Breast epithelium (tissue), 4 donors: ENCODE results near the gene SMCO2. TPM values are rescaled to one million over a fixed set of nuclear protein-coding genes. Genes with fewer than 3 reads are reported as not detected.

ENCODE experiments used
- DNase-seq, 2 donors: peaks; one replicate each; pipeline ENCODE4 v3.0.0-alpha.2; 2019; ENCODE audit warnings: low spot score in 2 of 2
- H3K27ac ChIP-seq, 2 donors: fragments of 200-600 bp; sonication (generic) in 1 of 2; one replicate each; pipeline ENCODE4 v1.5.1; 2016 to 2019; ENCODE audit warnings: mild to moderate bottlenecking in 1 of 2
- H3K27me3 ChIP-seq, 2 donors: fragments of 200-600 bp; sonication (generic) in 1 of 2; one replicate each; pipeline versions ENCODE4 v1.5.1 to v1.6.0; 2017 to 2019; ENCODE audit warnings: control low read depth in 1 of 2, mild to moderate bottlenecking in 1 of 2
- H3K36me3 ChIP-seq: fragments of 200-600 bp; one replicate; pipeline ENCODE4 v1.5.1; 2019
- H3K4me1 ChIP-seq, 2 donors: fragments of 200-600 bp; sonication (generic); one replicate each; pipeline ENCODE4 v1.5.1; 2016 to 2019; ENCODE audit warnings: control low read depth in 1 of 2
- H3K4me3 ChIP-seq, 3 donors: fragments of 200-600 bp; sonication (generic); 1 replicate in 2 of 3; 2 replicates in 1 of 3; pipeline ENCODE4 v1.5.1; 2016 to 2019; ENCODE audit warnings: mild to moderate bottlenecking in 3 of 3, moderate library complexity in 2 of 3
- H3K9me3 ChIP-seq, 2 donors: fragments of 200-600 bp; sonication (generic) in 1 of 2; one replicate each; pipeline ENCODE4 v1.5.1; 2016 to 2019; ENCODE audit warnings: control low read depth in 1 of 2
- POLR2A ChIP-seq: fragments of 450-650 bp; IDR thresholded peaks from one replicate; pipeline ENCODE4 v1.6.1; 2016; ENCODE audit warnings: antibody characterized with exemption, mild to moderate bottlenecking, moderate library complexity
- POLR2AphosphoS5 ChIP-seq, 3 donors: sonication (generic); formaldehyde crosslinking; IDR thresholded peaks; one replicate each; pipeline ENCODE4 v1.6.1; 2017; ENCODE audit warnings: antibody characterized with exemption in 3 of 3
- intact Hi-C: fragments of 100-400 bp; cut with DNase I; formaldehyde crosslinking; loops from one replicate; pipeline ENCODE4 v1.15.1; 2023; ENCODE audit warnings: low total_unique reads
- total RNA-seq, 3 donors: library from RNA; depleted of rRNA; stranded (reverse); fragments of >200 nt; gene quantifications; one replicate each; pipeline ENCODE4 v1.1.0, GENCODE V29; 2016
- TF ChIP-seq, protein P1 (sequence below), 3 donors: fragments of 450-650 bp; IDR thresholded peaks; one replicate each; pipeline ENCODE4 v1.5.1; 2016 to 2017; ENCODE audit warnings: antibody characterized with exemption in 3 of 3, mild to moderate bottlenecking in 3 of 3, moderate library complexity in 3 of 3

Gene SMCO2
- total RNA-seq, 3 donors from 2014 or later: not detected

GRCh38 chr12:27523305-27523641, 76.7 kb downstream of the SMCO2 start:
- Histone ChIP-seq H3K36me3 (no peaks in the 10 kb centered on the region), H3K27me3 (no peaks in the 10 kb centered on the region), H3K4me3 (peak overlapping the region; percentile 67 to 85 (median 78)), H3K27ac (peak overlapping the region; percentile 93 to 98), H3K9me3 (no peaks in the 10 kb centered on the region), H3K4me1 (no peaks in the 10 kb centered on the region)
- intact Hi-C loops: no loop called here
- no peak for DNase-seq
- TF ChIP-seq, protein P1, sequence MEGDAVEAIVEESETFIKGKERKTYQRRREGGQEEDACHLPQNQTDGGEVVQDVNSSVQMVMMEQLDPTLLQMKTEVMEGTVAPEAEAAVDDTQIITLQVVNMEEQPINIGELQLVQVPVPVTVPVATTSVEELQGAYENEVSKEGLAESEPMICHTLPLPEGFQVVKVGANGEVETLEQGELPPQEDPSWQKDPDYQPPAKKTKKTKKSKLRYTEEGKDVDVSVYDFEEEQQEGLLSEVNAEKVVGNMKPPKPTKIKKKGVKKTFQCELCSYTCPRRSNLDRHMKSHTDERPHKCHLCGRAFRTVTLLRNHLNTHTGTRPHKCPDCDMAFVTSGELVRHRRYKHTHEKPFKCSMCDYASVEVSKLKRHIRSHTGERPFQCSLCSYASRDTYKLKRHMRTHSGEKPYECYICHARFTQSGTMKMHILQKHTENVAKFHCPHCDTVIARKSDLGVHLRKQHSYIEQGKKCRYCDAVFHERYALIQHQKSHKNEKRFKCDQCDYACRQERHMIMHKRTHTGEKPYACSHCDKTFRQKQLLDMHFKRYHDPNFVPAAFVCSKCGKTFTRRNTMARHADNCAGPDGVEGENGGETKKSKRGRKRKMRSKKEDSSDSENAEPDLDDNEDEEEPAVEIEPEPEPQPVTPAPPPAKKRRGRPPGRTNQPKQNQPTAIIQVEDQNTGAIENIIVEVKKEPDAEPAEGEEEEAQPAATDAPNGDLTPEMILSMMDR (IDR thresholded peaks at IDR 0.05): no peak
- TF ChIP-seq POLR2A (no peak), POLR2AphosphoS5 (IDR thresholded peaks at IDR 0.05) (no peak)

- TF ChIP-seq POLR2A (peak; percentile 89), POLR2AphosphoS5 (IDR thresholded peaks at IDR 0.05) (peak; percentile 84 to 88 (median 85))
- TF ChIP-seq, protein P1 (IDR thresholded peaks at IDR 0.05): peak in 2 of 3 donors; percentile 28 to 48
- Histone ChIP-seq H3K4me3 (peak within 1 kb of the TSS; percentile 67 to 85 (median 78)), H3K36me3 (no peaks in the 10 kb centered on the region), H3K9me3 (no peaks in the 10 kb centered on the region), H3K27ac (peak within 1 kb of the TSS; percentile 93 to 98), H3K27me3 (no peaks in the 10 kb centered on the region), H3K4me1 (no peaks in the 10 kb centered on the region)
- peak; percentile 99 to 100 for DNase-seq
- intact Hi-C loops: no loop called here
Measured at GRCh38 chr12:27523642-27524493, 77.3 kb downstream of the SMCO2 start, which contains the start of gene PPFIBP1. Gene PPFIBP1 (plus strand): TSS chr12:27524206. CDS start chr12:27633397, 109,191 bp downstream.

- Histone ChIP-seq H3K4me3 (peak overlapping the region; percentile 67 to 85 (median 78)), H3K27ac (peak overlapping the region; percentile 93 to 98), H3K27me3 (no peaks in the 10 kb centered on the region), H3K9me3 (no peaks in the 10 kb centered on the region), H3K36me3 (no peaks in the 10 kb centered on the region), H3K4me1 (no peaks in the 10 kb centered on the region)
- TF ChIP-seq POLR2A (no peak), POLR2AphosphoS5 (IDR thresholded peaks at IDR 0.05) (no peak)
- TF ChIP-seq, protein P1 (IDR thresholded peaks at IDR 0.05): no peak
- no peak for DNase-seq
- intact Hi-C loops: no loop called here
Measured at GRCh38 chr12:27524494-27524835, 77.9 kb downstream of the SMCO2 start.

DNA sequence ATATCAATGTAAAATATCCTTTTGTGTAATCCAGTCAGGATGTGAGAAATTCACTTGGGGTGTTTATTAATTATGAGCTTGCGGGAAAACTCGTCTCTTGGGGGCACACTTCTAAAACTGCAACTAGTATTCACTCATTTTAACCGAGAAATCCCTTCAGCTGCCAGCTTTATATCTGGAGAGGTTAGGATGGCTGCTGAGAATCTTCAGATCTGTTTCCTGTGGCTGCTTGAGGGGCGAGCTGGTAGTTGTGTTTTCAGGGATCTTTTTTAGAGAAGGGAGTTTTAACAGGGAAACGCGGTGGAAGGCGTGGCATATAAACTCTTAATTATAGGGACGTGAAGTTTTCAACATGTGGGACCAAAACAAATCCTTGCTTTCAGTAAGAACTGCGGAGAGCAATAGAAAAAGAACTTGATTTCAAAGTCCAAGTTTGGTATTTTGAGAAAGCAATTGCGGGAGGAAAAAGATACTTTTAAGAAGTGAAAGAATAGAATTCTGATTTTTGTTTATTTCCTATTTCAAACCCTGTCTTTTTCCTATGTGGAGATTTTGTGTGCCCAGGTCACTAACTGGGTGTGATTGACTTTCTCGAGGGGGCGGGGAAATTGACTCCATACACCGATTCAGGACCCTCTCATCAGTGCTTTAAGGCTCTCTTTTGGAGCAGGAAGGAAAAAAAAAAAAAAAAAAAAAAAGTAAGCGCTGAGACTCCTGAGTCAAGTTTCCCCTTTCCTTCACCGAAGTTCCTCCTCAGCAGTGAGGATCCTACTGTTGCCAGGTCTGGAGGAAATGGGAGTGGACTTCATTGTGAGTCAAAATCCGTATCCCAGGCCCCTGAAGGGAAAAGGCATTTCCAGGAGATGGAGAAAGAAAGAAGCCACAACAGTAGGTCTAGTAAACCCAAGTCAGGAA, 78.6 kb downstream of the SMCO2 start:
- DNase-seq: peak in 1 of 2 donors; percentile 25
- TF ChIP-seq, protein P1 (IDR thresholded peaks at IDR 0.05): peak in 1 of 3 donors; percentile 8
- no peak for TF ChIP-seq POLR2A
- H3K9me3 ChIP-seq: no peaks in the 10 kb centered on the region
- intact Hi-C loops: no loop called here
- H3K4me1 ChIP-seq: no peaks in the 10 kb centered on the region
- H3K36me3 ChIP-seq: no peaks in the 10 kb centered on the region
- peak overlapping the region; percentile 67 to 85 (median 78) for H3K4me3 ChIP-seq
- no peaks in the 10 kb centered on the region for H3K27me3 ChIP-seq
- peak overlapping the region; percentile 93 to 98 for H3K27ac ChIP-seq
